Measurements from ENCODE around the gene ANG.
"Not testable (repeated sequence)": the region's sequence is repeated elsewhere in the genome, so short reads cannot be mapped to it uniquely, and the experiment has no call there.

Gene ANG

DNA sequence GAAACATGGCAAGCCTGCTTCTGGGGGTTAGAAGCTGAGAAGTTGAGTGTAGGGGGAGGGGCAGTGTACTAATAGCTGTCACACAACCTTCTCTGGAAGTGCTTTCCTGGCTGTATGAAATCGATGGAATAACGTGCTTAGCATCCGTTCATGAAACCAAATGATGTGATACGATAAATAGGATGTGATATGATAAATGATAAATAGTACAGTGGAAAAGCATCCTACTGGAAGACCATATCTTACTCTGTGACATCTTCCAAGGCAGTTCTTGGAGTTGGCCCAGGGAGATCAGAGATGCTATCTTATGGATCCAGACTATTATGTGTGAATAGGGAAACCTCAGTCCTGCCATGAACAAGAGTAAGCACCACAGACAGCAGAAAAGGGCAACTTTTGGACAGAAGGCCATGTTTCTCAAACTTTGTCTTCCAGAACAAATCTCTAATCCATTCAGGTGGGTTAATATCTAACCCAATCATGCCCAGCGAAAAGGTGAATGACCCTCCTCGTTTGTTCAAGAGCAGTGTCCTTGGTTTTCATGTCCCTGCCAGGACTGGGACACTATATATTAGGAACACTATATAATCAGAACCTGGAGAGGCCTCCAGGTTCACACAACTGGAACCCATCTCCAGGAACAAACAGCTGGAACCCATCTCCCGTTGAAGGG lies at the start of gene ANG:
Gene ANG, plus strand, starts transcription at position 598 of the 673 bp plus-strand sequence. CDS start 4,801 bp downstream, outside the sequence.
- DNase-seq (ENCODE audit: low read depth): no peak

DNA sequence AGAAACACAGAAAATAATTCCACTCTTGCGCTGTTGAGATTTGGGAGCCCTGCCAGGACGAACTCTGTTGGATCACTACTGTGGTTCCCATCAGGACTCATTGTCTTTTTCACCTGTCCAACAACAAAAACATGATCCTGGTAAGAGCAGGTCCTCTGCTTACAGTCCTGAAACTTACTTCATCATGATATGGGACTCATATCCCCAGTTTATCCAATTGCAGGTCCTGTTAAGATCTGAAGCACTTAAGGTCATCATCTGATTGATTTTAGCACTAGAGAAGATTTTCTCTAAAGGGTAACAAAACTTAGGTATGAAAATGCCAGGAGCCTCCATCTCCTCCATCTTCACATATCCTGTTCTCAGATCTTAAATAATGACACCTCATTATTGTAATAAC lies 47.0 kb upstream of the ANG start, which contains the start of gene OR6S1:
Gene OR6S1, minus strand, starts transcription at position 101 of the 400 bp plus-strand sequence. Its CDS starts 0 bp downstream, at position 101.
- DNase-seq (ENCODE audit: low read depth): no peak

DNA sequence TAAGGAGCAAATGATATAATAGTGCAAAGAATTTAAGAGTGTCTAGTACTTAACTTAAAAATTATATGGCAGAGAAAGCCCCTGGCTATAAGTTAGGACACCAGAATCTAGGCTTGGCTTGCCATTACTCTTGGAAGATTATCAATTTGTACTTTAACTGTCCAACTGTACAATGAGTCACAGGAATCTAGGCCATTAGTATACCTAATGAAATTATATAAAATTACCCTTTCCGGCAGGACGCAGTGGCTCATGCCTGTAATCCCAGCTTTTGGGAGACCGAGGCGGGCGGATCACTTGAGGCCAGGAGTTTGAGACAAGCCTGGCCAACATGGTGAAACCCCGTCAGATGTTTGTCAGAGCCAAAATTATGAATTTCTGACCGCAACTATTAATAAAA lies 46.4 kb upstream of the ANG start:
- no peak for DNase-seq (ENCODE audit: low read depth)

DNA sequence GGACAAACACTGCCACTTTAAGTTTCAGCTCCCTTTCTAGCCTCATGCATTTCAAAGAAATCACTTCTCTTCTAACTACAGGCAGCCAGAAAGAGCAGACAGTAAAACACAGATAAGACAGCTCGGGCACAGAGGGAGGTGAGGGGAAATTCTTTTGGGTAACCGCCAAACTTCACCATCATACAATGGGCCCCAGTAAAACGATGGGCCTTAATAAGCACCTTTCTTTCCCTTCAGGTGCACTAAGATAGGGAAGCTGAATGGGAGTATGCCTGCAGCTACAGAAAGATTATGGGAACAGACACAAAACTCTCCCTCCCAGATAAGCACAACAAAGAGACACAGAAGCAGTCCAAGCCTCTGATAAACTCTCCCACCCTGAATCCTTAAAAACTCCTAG lies 45.8 kb upstream of the ANG start:
- DNase-seq (ENCODE audit: low read depth): not testable (repeated sequence)

DNA sequence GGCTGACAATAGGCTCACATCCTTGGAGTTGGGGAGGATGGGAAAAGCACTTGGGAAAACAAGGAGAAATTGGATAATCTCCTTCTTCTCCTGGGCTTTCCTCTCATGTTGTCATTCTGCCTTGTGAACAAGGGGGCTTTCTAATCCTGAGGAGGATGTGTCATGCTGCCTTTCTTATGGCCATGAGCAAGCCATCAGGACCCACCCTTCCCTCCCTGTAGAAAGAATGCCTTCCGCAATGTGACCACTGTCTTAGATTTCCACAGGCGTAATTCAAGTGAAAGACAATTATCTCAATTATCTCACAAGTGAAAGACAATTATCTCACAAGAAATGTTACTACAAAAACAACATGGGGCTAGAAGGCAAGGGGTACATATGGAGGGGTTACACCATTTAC lies 44.0 kb upstream of the ANG start:
- no peak for DNase-seq (ENCODE audit: low read depth)

DNA sequence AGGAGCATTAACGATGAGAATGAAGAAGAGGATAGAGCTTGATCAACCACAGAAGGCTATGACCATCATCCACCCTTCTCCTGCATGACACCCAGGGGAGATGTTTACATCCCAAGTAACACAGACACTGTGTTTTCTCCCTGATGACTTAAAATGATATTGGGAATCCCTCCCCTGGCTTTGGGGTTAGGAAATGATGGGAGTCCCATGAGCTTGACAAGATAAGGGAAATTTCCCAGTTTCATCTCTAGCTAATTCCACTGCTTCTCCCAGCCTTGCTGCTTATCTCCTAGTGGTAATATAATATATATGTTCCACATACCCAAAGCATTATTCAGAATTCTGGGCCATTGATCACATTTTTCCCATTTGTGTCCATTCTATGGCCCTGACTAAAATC lies 43.1 kb upstream of the ANG start:
- no peak for DNase-seq (ENCODE audit: low read depth)

DNA sequence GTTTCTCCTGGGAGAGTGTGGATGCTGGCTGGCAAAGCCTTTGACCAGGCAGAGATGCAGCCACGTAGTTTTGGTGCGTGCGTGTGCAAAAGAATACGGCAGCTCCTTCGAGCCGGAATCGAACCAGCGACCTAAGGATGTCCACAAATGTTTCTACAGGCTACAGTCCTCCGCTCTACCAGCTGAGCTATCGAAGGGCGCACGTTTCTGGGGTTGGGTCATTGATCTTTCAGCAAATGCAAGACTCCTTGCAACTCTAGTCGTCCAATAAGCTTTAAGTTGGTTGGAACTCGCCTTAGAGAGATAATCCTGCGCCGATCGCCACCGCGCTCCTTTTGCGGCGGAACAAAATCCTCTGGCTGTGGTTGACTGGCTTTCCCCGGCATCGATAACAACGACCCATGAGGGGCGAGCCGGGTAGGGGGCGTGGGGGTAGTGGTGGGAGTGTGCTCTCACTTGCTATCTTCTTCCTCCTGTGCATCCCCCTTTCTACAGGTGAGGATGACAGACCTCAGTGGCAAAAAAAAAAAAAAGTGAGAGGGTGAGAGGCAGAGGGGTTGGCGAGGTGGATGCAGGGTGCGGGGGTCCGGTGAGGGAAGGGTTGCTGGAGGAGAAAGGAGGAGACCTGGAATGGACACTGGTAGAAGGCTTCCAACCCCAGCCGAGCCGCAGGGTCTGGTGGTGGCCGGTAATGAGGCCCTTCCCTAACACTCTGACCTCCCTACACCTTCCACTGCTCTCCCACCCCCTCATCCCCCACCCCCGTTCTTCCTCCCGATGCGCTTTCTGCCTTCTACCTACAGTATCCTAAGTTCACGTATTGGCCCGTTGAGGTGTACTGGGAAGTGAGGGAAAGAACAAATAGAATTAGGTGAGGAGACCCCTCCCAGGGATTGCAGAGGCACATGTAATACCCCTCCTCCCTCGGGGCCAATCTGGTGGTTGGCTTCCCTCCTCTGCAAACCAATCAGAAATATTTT lies 35.3 kb upstream of the ANG start:
- no peak for DNase-seq (ENCODE audit: low read depth)

DNA sequence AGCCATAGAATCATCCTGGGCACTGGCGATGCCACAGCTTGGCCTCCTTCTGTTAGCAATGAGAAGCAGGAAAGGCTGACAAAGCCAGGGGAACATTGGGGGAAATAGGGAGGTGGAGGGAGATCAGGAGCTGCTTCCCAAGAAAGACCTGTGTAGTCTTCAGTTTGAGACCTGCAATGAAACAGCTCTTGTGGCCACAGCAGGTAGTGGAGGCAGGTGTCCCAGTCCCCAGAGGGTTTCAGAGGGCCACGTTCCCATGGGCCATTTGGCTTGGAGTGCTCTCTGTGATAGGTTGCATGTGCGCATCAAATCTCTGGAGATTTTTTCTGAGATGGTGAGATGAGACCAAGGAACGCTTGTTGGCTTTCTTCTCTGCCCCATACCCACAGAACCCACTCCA lies 32.7 kb upstream of the ANG start:
- no peak for DNase-seq (ENCODE audit: low read depth)

DNA sequence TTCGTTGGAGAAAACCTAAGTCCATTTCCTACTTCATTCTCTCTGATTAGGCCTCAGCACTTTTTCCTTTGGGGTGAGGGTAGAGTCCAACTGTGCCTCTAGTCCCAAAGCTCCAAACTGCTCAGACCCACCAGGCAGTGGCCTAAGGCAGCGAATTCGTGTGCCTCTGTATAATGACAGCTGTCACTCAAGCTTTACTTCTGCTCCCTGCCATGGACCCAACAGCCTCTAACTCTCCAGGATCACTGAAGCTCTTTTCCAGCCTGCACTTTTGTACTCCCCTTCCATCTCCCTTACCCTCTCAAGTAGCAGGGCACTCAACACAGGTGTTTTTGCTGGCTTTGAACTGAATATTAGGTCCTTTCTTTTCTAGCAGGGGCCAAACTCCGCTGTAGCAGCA lies 32.3 kb upstream of the ANG start:
- no peak for DNase-seq (ENCODE audit: low read depth)

DNA sequence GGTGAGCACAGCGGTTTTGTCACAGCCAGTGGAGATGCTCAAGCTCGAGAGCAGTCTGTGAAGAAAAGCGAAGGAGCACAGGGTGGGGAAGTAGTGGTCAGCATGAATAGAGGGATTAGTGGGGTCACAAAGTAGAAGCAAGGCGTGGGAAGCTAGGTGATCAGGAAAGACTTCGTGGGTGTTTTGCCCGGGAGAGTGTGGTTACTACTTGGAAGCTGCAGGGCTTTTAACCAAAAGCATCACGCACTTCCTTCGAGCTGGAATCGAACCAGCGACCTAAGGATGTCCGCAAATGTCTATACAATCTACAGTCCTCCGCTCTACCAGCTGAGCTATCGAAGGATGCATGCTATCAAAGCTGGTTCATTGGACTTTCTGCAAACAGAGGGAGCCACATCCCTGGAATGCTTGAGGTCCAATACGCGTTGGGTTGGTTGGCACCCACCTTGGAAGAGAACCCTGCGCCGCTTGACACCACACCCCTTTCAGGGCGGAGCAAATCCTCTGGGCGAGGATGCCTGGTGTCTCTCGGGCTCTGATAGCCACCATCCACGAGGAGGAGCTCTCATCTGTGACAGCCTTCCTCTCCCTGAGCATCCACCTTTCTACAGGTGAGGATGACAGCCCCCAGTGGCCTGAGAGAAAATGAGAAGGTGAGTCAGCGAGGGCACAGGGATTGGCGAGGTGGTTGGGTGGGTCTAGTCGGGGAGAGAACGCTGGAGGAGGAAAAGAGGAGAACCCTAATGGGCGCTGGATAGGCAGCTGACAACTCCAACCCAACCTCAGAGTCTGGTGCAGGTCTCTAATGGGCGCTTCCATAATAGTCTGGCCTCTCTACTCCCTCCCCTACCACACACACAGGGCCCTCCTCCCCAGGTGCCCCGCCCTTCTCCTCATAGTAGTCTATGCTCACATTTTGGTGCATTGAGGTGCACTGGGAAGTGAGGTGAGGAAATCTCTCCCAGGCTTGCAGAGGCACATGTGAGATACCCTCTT lies 31.1 kb upstream of the ANG start:
- no peak for DNase-seq (ENCODE audit: low read depth)

DNA sequence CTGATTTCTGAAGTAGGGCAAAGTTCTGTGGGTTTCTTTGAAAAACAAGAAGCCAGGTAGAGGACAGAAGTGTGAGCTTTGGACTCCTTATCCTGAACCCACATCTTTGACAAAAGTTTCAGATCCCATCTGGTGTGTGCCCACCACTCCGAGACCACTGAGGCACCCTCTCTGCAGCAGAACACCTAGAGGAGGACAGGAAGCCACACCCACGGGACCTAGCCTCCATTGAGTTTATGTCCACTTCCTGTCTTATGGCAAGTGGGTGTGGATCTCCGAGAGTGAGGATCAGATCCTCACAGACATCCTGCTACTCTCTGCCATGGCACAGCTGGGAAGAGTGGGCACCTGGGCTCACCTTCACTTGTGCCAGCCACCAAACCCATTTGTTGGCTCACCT lies 30.3 kb upstream of the ANG start:
- DNase-seq (ENCODE audit: low read depth): no peak

DNA sequence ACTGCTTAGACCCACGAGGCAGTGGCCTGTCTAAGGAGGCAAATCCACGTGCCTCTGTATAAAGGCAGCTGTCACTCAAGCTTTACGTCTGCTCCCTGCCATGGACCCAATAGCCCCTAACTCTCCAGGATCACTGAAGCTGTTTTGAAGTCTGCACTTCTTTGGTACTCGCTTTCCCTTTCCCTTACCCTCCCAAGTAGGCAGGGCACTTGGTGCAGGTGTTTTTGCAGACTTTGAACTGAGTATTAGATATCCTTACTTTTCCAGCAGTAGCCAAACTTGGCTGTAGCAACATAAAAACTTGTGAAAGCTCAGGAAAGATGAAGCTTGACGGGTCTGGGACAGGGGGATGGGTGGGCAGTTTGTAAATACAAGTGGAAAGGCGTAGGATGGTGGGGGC lies 29.2 kb upstream of the ANG start:
- no peak for DNase-seq (ENCODE audit: low read depth)

DNA sequence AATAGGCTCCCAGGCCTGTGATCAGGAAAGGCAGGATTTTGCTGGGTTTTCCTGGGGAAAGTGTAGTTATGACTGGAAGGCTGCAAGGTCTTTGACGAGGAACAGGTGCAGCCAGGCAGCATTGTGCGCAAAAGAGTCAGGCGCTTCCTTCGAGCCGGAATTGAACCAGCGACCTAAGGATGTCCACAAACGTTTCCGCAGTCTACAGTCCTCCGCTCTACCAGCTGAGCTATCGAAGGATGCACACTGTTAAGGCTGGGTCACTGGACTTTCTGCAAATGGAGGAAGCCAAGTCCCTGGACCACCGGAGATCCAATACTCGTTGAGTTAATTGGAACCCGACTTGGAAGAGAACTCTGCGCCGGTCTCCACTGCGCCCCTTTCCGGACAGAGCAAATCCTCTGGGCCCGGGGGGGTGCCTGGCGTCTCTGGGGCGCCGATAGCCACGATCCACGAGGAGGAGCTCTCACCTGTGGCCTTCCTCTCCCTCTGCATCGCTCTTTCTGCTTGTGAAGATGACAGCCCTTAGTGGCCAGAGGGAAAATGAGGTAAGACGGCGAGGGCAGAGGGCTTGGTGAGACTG lies 28.7 kb upstream of the ANG start:
- DNase-seq (ENCODE audit: low read depth): no peak

DNA sequence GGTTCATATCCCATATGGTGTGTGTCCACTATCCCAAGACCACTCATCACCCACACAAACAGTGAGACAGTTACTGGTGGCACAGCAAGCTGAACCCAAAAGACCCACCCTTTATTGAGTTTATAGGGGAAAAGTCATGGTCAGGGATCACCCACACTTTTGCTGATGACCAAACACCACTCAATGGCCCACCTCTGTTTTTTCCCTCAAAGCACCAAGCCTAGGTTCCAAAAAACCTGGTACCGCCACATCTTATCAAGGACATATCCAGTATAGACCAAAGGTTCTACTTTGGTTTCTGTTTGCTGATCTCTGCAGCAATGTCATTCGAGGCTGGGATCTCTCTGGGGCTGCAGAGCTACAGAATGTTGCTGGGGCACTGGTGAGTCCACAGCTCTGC lies 27.4 kb upstream of the ANG start:
- no peak for DNase-seq (ENCODE audit: low read depth)

DNA sequence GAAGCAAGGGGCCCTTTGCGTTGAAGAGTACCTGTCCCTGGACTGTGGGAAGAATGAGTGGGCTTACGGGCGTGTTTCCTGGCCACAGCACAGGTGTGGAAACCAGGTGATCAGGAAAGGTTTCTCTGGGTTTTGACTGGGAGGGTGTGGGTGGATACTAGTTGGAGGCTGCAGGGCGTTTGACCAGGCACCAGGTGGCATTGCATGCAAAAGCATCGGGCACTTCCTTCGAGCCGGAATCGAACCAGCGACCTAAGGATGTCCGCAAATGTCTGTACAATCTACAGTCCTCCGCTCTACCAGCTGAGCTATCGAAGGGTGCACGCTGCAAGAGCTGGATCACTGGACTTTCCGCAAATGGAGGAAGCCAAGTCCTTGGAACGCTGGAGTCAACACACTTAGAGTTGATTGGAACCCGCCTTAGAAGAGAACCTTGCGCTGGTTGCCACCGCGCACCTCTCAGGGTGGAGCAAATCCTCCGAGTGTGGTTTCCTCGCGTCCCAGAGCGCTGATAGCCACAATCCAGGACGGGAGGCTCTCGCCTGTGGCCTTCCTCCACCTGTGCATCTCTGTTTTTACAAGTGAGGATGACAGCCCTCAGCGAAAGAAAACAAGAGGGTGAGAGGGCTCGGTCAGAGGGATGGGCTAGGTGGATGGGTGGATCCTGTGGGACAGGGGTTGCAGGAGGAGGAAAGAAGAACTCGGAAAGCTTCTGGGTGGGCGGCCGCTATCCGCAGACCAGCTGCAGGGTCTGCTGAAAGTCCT lies 25.4 kb upstream of the ANG start:
- DNase-seq (ENCODE audit: low read depth): peak; percentile 16

DNA sequence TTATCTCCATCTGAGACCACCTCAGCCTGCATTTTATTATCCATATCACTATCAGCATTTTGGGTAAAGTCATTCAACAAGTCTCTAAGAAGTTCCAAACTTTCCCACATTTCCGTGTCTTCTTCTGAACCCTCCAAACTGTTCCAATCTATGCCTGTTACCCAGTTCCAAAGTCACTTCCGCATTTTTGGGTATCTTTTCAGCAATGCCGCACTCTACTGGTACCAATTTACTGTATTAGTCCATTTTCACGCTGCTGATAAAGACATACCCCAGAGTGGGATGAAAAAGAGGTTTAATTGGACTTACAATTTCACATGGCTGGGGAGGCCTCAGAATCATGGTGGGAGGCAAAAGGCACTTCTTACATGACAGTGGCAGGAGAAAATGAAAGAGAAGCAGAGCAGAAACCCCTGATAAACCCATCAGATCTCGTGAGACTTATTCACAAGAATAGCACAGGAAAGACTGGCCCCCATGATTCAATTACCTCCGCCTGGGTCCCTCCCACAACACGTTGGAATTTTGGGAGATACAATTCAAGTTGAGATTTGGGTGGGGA lies 22.1 kb upstream of the ANG start:
- DNase-seq (ENCODE audit: low read depth): not testable (repeated sequence)

DNA sequence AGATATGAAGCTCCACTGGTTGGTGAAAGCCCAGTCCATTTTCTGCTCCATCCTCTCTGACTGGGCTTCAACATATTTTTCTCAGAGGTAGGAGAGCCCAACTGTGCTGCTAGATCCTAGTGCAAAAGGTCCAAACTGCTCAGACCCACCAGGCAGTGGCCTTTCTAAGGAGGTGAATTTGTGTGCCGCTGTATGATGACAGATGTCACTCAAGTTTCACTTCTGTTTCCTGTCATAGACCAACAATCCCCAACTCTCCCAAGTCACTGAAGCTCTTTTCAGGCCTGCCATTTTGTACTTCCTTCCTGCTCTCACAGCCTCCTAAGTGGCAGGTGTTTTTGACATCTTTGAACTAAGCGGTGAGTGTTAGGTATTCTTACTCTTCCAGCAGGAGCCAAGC lies 20.6 kb upstream of the ANG start:
- DNase-seq (ENCODE audit: low read depth): no peak

DNA sequence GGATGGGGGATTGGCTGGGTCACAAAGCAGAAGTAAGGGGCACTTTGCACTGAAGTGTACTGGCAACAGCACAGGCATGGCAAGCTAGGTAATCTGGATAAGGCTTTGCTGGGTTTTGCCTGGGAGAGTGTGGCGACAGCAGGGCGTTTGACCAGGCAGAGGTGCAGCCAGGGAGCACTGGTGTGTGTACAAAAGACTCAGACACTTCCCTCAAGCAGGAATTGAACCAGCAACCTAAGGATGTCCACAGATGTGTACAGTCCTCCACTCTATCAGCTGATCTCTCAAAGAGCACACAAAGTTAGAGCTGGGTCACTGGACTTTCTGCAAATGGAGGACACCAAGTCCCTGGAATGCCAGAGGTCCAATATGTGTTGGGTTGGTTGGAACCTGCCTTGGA lies 19.6 kb upstream of the ANG start:
- DNase-seq (ENCODE audit: low read depth): no peak

DNA sequence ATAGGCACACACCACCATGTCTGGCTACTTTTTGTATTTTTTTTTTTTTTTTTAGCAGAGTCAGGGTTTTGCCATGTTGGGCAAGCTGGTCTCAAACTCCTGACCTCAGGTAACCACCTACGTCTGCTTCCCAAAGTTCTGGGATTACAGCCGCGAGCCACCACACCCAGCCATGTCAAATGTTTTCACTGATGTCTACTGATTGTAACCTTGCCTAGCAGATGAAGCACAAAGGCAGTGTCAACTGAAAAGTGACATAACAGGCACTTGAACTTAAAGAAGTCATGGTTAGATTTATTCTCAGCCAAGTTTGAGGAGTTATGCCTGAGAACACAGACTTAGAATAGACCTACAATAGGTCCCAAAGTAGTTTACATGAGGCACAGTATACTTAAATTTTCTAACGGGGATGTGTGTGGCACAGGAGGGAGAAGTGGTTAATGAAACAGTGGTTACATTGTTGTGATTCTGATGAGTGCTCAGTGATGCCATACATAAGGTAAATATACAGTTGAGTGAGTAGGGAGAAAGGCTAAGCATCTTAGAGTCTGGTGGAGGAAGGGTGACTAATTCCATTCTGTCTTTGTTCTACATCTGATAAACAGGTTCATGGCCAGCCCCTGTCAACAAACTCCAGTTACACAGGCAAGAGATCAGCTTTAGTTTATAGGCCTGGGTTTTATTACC lies 16.8 kb upstream of the ANG start:
- DNase-seq (ENCODE audit: low read depth): no peak

DNA sequence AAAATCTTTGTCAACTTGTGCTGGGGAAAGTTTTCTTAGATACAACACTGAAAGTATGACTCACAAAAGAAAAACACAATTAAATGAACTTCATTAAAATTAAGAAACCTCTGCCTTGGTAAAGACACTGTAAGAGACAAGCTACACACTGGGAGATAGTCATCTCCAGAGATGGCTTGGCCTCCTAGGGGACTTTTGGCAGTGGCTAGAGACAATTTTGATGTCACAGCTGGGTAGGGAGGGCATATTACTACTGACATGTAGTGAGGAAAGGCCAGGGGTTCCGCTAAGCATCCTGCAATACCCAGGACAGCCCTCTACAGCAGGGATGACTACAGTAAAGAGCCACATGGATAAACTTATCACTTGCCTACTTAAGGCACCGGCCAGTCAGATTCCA lies 12.9 kb upstream of the ANG start:
- DNase-seq (ENCODE audit: low read depth): no peak

All from GM04504 (cell line).